Mammary epithelial cell (primary cell): Measurements from ENCODE around the gene FRMD6.

Experiments used
- CTCF ChIP-seq, 2 donors: IDR thresholded peaks in 1 of 2; conservative IDR thresholded peaks in 1 of 2; 2 replicates each; pipeline ENCODE4 v1.5.1; 2011 to 2012; ENCODE audit warnings: inconsistent platforms in 2 of 2, low read length in 2 of 2, mild to moderate bottlenecking in 2 of 2, control low read depth in 1 of 2, low read depth in 1 of 2; ENCODE audit not compliant: insufficient read depth in 1 of 2; ENCODE audit errors: extremely low read depth in 1 of 2
- EZH2 ChIP-seq: IDR thresholded peaks from 2 replicates; pipeline ENCODE4 v1.6.1; 2012; ENCODE audit warnings: low read length, inconsistent platforms, borderline replicate concordance

- TF ChIP-seq CTCF (conservative IDR thresholded peaks at IDR 0.05 in 1 of 2, IDR thresholded peaks at IDR 0.05 in 1 of 2; ENCODE audit: extremely low read depth in 1 of 2, insufficient read depth in 1 of 2, low read depth in 1 of 2, low read length in 2 of 2) (no peak), EZH2 (no peak)
These were observed 17.2 kb downstream of the FRMD6 start for GRCh38 chr14:51668870-51669269.
